ENCODE data around the gene BMP10.
"Not testable (repeated sequence)": the region's sequence is repeated elsewhere in the genome, so short reads cannot be mapped to it uniquely, and the experiment has no call there.

The BMP10 gene, protein sequence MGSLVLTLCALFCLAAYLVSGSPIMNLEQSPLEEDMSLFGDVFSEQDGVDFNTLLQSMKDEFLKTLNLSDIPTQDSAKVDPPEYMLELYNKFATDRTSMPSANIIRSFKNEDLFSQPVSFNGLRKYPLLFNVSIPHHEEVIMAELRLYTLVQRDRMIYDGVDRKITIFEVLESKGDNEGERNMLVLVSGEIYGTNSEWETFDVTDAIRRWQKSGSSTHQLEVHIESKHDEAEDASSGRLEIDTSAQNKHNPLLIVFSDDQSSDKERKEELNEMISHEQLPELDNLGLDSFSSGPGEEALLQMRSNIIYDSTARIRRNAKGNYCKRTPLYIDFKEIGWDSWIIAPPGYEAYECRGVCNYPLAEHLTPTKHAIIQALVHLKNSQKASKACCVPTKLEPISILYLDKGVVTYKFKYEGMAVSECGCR

DNA sequence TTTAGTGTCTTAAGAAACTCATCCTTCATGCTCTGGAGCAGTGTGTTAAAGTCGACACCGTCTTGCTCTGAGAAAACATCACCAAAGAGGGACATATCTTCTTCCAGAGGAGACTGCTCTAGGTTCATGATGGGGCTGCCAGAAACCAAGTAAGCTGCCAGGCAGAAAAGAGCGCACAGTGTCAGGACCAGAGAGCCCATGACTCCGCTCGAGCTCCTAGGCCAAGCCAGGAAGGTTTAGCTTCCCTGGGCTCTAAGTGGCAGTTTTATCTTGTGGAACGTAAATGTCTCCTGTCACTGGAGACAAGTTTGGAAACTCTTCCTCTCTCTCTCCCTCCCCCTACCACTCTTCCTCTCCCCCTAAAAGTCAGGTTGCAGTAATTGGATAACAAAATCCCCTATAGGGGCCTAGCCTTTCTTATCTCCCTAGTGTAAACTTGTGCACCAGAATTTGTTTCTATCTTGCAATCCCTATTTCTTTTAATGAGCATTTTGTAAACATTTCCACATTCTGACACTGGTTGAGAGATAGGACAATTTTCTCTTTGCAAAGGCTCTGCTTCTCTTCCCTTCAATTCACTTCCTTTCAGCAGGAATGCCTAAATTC is at the start of gene BMP10:
TSS of gene BMP10 (minus strand) at position 239 of the 606 bp plus-strand sequence. CDS start at position 200, 39 bp downstream.
- no peak for DNase-seq

DNA sequence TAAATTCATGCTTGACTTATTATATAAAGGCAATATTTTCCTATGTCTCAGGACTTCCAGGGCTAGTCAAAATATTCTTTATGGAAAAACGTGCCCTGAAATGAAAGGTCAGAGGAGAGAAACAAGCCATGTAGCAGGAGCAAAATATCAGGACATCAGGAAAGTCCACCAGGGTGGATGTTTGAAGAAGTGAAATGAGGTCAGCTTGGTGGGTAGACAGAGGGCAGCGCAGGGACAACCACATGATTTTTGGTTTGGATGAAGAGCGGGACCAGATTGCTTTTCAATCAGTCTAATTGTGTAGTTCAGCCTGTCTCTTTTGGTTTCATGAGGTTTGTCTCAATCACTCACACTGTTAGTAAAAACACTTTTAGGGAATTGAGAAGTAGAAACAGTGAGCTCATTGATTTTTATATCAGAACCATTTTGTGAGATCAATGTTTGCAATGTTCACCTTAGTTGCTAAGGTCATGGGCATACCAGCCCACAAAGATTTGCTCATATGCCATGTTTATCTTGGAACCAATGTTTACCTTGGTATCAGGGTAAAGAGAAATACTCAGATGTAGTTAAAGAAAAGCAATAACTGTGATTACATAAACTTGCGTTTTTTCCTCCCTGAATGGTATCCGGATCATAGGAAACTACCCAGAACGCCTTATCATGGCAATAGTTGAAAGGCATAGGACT is 49.4 kb upstream of the BMP10 start:
- no peak for DNase-seq

DNA sequence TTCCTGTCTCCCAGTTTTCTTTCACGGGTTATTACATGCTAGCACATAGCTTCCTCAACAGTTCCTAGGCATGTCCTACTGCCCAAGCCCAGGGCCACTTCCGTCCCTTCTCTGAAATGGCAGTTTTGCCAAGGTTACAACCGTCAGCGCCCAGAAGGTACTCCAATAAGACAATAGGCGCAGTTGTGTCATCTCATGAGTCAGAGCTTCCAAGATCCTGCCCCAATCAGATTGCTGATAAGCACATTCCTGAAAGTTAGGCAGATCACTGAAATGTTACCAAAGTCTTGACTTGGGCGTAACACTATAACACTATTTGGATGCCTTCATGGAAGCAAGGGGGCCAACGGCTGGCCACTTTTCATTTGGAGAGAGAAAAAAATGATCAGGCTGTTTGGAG is 47.3 kb upstream of the BMP10 start:
- no peak for DNase-seq

DNA sequence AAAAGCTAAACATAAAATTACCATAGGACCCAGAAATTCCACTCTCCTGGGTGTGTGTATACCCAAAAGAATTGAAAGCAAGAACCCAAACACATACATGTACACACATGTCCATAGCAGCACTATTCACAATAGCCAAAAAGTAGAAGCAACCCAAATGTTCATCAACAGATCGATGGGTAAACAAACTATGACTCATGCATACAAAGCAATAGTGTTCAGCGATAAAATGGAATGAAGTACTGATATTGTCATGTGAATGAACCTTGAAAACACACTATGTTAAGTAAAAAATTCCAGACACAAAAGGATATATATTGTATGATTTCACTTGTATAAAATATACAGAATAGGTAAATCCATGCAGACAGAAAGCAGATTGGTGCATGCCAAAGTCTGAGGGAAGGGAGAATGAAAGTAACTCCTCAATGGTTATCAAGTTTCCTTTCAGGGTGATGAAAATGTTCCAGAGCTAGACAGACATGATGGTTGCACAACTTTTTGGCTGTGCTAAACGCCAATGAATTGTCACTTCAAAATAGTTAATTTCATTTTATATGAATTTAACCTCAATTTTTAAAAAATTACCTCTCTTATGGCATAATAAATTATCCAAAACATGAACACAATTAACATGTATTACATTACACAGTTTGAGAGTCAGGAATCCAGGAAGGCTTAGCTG is 46.0 kb upstream of the BMP10 start:
- DNase-seq: peak in 1 of 2 donors; percentile 25

DNA sequence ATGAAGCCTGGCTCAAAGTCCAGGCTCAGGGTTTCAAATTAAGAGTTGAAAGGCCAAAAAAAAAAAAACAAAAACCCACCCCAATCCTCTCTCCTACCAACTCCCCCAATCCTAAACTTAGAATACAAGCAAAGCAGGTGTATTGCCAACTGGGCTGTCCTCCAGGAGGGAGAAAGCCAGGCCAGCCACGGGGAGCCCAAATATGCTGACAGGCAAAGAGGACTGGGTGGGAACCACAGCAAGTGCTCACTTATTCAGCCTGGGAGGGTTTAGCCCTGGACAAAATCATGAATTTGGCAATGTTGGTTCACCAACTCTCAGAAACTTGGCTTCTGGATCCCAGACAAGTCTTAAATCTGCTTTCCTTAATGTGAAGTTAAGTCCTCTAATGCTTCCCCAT is 45.0 kb upstream of the BMP10 start:
- no peak for DNase-seq

DNA sequence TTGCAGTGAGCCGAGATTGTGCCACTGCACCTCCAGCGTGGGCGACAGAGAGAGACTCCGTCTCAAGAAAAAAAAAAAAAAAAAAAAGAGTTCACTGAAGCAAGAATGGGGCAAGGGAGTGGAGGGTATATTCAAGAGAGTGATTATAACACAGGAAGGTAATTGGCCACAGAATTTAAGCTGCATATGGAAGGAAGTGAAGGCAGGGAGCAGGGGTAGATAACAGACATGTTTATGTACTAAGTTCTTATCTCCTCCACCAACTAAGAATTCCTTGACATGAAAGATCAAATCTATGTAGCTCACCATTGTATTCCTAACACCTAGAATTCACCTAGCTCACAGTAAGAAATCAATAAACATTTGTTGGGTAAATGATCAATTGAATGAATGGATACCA is 44.2 kb upstream of the BMP10 start:
- DNase-seq: peak in 1 of 2 donors; percentile 35

DNA sequence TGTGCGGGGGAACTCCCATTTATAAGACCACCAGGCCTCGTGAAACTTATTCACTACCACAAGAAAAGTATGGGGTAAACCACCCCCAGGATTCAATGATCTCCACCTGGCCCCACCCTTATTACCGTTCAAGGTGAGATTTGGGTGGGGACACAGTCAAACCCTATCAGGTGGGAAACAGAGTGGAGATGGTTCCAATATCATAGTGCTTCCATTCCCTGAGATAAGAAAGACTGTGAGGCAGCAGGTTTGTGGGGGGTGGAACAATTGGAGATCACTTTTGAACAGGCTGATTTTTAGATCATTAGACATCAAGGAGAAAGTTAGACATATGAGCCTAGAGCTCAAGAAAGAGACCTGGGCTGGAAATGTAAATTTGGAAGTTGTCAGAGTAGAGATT is 42.2 kb upstream of the BMP10 start:
- no peak for DNase-seq

DNA sequence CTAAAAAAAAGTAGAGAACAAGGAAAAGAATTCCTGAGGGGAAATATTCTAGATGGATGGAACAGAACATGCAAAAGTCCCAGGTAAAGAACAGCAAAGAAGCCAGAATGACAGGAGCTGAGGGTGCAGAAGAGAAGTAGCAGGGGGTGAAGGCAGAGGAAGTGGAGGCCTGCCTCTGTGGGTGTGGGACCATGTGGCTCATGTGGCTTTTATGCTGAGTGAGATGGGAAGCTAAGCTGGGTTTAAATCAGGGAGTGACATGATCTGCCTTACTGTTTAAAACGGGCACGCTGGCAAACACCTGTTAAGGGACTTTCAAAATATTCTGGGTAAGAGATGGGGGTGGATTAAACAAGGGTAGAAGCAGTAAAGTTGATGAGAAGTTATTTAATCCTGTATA is 41.5 kb upstream of the BMP10 start:
- peak in 1 of 2 donors; percentile 58 for DNase-seq

DNA sequence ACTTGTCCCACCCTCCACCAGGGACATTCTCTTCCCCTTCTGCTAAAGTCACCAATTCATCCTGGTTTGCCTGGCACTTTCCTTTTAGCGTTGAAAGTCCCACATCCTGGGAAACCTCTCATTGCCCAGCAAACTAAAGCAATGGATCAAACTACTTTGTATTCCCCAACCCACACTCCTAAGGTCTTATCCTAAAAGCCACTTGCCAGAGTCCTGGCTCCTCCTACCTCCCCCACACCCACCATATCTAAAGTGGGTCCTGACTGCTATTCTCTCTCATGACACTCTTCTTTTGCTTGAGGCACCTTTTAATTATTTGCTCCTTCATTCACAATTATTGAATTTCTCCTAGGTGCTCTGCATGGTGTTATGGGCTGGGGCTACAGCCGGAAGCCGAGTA is 40.9 kb upstream of the BMP10 start:
- DNase-seq: no peak

DNA sequence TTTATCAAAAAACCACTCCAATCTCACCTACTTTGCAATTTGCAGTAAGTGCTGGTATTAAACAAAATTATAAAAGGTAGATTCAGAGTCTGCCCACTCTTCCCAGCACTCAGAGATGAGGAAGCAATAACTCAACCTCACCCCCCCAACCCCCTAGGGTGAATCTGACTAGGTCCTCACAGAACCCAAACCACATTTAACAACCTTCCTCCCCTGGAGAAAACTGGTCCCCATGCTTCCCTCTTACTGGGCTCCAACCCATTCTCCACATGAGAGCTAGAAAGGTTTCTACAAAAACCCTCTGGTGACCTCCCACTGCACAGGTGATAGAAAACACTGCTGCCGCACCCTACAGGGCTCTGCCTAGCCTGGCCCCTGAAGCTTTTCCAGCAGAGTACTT is 40.5 kb upstream of the BMP10 start:
- no peak for DNase-seq

DNA sequence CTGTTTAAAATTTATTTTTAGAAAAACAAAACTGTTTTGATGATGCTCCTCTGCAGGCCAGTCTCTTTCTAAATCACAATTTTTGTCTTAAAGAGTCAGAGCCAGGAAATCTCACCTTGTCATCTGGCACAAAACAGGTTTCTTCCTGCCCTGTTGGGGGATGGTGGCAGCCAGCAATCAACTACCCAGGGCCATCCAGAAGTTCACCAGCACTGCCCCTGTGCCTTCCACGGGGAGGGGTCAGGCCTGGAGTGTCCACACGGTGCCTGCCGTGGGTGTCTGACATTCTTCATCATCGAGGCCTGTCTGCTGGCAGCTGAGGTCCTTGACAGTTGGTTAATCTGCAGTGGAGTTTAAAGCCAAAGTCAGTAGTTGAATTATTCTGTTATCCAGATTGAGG is 40.0 kb upstream of the BMP10 start:
- DNase-seq: no peak

DNA sequence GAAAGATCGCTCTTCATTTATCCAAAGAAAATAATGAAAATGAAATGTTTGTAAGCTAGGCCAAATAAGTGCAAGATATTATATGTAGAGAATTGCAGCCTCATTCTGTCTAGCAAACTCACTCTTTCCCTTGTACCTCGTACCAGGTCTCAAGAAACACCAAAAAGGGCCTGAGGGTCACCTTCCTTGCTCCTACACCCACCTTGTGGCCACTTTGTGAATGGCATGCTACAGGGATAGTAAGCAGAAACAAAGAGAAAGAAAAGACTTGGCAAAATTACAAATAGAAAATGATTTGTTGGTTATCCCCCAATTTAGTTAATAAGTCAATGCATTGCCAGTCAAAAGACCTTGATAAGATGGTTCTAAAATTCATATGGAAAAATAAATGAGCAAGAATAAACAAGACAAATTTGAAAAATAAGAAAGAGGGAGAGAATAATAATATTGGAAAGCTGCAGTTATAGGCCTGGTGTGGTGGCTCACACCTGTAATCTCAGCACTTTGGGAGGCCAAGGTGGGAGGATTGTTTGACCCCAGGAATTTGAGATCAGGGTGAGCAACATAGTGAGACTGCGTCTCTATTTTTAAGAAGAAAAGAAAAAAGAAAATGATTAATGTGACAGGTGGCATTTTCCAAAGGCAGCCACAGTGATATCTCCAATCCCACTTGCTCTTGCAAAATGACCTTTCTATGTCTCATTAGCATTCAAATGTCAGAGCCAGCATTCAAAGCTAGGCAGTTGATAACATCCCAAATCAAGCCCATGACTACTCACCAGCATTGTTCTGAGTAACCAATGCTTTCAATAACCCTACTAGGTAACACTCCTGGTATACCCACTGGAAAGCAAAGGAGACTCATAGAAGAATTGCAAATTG is 38.8 kb upstream of the BMP10 start:
- DNase-seq: peak in 1 of 2 donors; percentile 44

DNA sequence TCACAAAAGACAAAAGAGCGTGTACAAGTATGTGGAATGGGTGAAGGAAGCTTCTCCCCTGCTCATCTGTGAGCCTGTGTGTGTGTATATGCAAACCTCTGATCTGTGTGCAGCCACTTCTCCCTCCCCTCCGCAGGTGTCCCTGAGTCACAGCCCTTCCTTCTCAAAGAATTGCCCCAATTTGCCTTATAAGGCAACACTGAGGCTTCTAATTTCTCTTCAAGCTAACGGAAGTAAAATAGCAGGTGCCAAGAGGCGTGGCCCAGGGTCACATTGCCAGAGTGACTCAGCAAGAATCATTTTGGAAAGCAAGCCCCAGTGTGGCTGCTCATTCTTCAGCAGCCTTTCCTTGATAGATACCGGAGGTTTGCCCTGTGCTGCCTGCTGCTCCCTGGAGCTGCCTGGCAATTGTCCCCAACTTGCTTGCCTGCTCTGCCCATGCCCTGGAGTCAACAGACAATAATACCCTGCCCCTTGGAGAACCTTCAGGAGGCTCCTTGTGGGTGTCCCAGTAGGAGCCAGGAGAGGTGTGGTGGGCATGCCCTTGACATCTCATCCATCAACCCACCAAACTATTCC is 37.3 kb upstream of the BMP10 start:
- peak in 1 of 2 donors; percentile 96 for DNase-seq

DNA sequence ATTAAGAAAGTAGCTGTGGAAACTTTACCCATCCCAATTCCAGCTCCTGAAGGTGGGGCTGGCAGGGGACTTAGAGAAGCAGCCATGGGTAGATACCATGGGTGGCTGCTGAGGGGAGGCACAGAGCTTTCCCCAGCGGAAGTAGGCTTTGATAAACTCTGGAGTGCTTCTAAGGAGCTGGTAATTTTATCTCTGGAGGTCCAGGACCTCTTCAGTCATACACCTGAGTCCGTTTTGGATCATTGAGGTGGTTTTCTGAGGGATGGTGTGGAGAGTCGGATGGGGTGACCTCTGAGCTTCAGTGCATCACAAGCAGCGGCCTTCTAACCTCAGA is 36.7 kb upstream of the BMP10 start:
- no peak for DNase-seq

DNA sequence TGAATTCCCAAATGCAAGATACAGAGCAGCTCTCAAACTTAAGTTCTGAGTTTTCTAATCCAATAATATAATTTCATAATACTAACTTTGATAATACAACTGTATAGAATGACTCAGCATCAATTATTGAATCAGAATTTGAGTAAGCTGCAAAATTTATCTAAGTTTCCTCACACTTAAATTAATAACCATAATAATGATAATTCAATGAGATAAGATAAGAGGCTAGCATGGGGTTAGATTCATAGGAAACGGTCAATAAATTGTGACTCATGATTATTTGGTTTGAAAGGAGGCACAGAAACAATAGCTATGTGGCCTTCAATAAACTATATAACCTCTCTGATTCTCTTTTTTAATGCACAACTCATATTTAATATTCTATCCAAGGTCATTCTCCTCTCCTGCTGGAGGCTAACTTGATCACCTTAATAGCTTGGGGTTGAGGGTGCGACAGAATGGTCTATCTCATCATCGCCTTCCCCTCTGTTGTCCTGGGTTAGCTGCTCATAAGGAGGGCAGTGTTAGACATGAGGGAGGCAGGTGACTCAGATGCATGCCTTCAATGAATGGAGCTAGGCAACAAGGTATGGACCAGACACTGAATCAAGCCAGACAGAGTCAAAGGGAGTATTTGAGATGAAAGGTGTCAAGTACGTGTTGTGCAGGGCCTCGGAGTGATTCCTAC is 36.2 kb upstream of the BMP10 start:
- DNase-seq: no peak

DNA sequence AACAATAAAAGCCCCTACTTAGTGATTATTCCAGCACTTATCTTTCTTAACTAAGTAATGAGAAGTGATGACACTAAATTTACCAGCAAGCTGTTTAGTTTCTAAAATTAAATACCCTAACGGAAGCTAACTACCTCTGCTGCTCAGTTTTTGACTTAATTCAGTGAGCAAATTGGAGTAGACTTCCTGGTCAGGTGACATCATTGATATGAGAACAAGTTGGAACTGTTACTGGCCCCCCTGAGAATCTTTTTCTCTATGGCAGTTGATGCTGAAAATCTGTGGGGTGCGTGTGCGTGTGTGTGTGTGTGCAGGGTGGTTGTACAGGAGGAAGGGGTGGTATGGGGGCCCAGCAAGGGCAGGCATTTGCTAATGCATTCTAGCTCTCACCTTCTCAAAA is 35.5 kb upstream of the BMP10 start:
- DNase-seq: no peak

DNA sequence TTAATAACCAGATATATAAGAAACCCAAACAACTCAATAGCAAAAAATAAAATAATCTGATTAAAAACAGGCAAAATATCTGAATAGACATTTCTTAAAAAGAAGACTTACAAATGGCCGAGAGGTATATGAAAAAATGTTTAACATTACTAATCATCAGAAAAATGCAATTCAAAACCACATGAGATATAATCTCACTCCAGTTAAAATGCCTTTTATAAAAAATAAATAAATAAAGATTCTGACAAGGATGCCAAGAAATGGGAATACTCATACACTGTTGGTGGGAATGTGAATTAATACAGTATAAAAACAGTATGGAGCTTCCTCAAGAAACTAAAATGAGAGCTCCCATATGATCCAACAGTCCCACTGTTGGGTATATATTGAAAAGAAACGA is 33.9 kb upstream of the BMP10 start:
- DNase-seq: no peak

DNA sequence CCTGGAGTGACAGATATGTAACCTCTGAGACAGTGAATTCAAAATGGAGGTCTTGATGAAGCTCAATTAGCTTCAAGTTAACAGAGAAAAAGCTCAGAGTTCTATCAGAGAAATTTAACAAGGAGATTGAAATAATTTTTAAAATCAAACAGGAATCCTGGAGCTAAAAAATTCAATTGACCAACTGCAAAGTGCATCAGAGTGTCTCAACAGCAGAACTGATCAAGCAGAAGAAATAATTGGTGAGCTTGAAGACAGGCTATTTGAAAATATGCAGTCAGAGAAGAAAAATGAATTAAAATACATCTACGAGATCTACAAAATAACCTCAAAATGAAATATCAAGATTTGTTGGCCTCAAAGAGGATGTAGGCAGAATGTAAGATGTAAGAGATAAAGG is 30.4 kb upstream of the BMP10 start:
- no peak for DNase-seq

DNA sequence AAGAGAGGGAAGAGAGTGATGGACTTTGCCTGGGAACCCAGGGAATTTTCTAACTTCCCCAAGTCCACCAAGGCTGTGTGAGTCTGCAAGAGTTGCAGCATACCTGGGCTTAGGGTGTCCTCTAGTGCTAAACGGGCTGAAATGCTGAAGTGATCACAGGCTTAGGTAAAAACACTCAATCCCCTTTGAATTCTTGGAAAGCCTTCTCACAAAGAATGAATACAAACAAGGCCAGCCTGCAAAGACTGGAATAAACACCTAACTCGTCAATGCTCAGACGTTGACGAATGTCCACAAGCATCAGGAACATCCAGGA is 30.0 kb upstream of the BMP10 start:
- no peak for DNase-seq

DNA sequence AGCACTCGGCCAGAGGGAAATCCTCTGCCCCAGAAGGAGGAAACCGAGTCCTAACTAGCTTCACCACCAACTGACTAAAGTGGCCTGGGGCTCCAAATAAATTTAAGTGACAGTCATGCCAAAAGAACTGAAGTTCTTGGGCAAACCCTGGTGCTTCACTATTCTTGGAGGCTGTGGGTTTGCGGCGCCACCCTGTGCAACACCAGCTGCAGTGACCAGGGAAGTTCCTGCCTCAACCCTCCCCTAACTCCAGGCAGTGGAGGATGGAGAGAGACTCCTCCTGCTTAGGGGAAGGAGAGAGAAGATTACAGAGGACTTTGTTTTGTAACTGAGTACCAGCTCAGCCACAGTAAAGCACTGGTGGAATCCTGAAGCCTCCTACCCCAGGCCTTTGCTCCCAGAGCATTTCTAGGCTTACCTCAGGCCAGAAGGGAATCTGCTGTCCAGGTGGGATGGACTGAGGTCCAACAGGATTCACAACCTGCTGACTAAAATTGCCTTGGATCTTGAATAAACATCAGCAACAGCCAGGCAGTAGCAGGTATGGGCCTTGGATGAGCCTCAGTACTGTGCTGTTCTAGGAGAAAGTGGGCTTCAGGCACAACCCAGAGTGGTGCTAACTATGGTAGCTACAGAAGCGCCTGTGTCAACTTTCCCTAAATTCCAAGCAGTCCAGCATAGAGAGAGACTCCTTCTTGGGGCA is 29.4 kb upstream of the BMP10 start:
- DNase-seq: no peak

DNA sequence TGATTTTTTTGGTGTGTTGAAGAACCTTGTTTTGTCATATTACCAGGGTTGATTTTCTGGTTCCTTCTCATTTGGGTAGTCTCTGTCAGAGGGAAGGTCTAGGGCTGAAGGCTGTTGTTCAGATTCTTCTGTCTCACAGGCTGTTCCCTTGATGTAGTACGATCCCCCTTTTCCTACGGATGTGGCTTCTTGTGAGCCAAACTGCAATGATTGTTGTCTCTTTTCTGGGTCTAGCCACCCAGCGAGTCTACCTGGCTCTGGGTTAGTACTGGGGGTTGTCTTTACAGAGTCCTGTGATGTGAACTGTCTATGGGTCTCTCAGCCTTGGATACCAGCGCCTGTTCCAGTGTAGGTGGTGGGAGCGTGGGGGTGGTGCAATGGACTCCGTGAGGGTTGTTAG is 24.8 kb upstream of the BMP10 start:
- not testable (repeated sequence) for DNase-seq
